SK-N-SH (cell line): ENCODE data around the gene SFMBT2.

Experiments
- CTCF ChIP-seq: fragments of 200-600 bp; sonication (generic); IDR thresholded peaks from 2 replicates; pipeline ENCODE4 v1.6.1; 2017; ENCODE audit warnings: antibody characterized with exemption, mild to moderate bottlenecking, moderate library complexity
- EP300 ChIP-seq, 2 experiments: IDR thresholded peaks; 2 replicates each; pipeline versions ENCODE4 v1.4.0 to v1.6.1; 2012; ENCODE audit warnings: borderline replicate concordance in 1 of 2, low read depth in 1 of 2, low read length in 1 of 2
- EZH2phosphoT487 ChIP-seq: fragments of 200-600 bp; sonication (generic); IDR thresholded peaks from 2 replicates; pipeline ENCODE4 v1.6.1; 2017; ENCODE audit warnings: low read depth, mixed run types, mild to moderate bottlenecking, antibody characterized with exemption, moderate library complexity, borderline replicate concordance
- FOSL2 ChIP-seq: IDR thresholded peaks from 2 replicates; pipeline ENCODE4 v1.4.0; 2012; ENCODE audit warnings: low read depth, mild to moderate bottlenecking, moderate library complexity, borderline replicate concordance
- JUND ChIP-seq: IDR thresholded peaks from 2 replicates; pipeline ENCODE4 v1.4.0; 2012
- MXI1 ChIP-seq: IDR thresholded peaks from 2 replicates; pipeline ENCODE4 v1.6.1; 2012; ENCODE audit warnings: mild to moderate bottlenecking, low read depth, low read length, improper control_type of control experiment
- NRF1 ChIP-seq: IDR thresholded peaks from 2 replicates; pipeline ENCODE4 v1.6.1; 2012; ENCODE audit warnings: low read depth, mild to moderate bottlenecking, low read length
- POLR2AphosphoS5 ChIP-seq: IDR thresholded peaks from 2 replicates; pipeline ENCODE4 v1.6.1; 2012; ENCODE audit warnings: low read depth, low read length
- SMC3 ChIP-seq: IDR thresholded peaks from 2 replicates; pipeline ENCODE4 v1.6.1; 2012; ENCODE audit warnings: low read depth, low read length, improper control_type of control experiment
- TAF1 ChIP-seq: IDR thresholded peaks from 2 replicates; pipeline ENCODE4 v1.6.1; 2012; ENCODE audit warnings: low read depth, mild to moderate bottlenecking, low read length, moderate library complexity, borderline replicate concordance
- TEAD4 ChIP-seq: IDR thresholded peaks from 2 replicates; pipeline ENCODE4 v1.4.0; 2012; ENCODE audit warnings: mild to moderate bottlenecking, borderline replicate concordance; ENCODE audit not compliant: insufficient read depth
- USF2 ChIP-seq: fragments of 150-350 bp; IDR thresholded peaks from 2 replicates; pipeline ENCODE4 v1.6.1; 2017; ENCODE audit warnings: antibody characterized with exemption, low read length, low read depth, borderline replicate concordance
- YY1 ChIP-seq: IDR thresholded peaks from 2 replicates; pipeline ENCODE4 v1.4.0; 2012; ENCODE audit warnings: low read depth, mild to moderate bottlenecking

- TF ChIP-seq CTCF (no peak), EZH2phosphoT487 (no peak), TEAD4 (no peak), POLR2AphosphoS5 (no peak), FOSL2 (no peak), NRF1 (no peak), YY1 (no peak), JUND (no peak), EP300 (IDR thresholded peaks at IDR 0.05; ENCODE audit: borderline replicate concordance in 1 of 2, low read depth in 1 of 2, low read length in 1 of 2) (no peak), SMC3 (no peak), USF2 (no peak), TAF1 (no peak), MXI1 (no peak)
Measured at GRCh38 chr10:7316839-7317238, 94.0 kb downstream of the SFMBT2 start.
